LNCaP clone FGC (cell line): ENCODE data around the gene SPTSSB.

Source experiments
- DNase-seq: peaks from one replicate; pipeline ENCODE4 v3.0.0-alpha.2; 2011; ENCODE audit warnings: low read depth
- H3K4me3 ChIP-seq: 2 replicates; pipeline ENCODE4 v1.5.1; 2011; ENCODE audit warnings: mild to moderate bottlenecking, low read depth, low read length, control low read depth
- TF ChIP-seq, protein P1 (sequence below): IDR thresholded peaks from 2 replicates; pipeline ENCODE4 v1.5.1; 2012; ENCODE audit warnings: mild to moderate bottlenecking; ENCODE audit not compliant: control insufficient read depth, insufficient read depth; ENCODE audit errors: extremely low read depth

SPTSSB gene

DNA sequence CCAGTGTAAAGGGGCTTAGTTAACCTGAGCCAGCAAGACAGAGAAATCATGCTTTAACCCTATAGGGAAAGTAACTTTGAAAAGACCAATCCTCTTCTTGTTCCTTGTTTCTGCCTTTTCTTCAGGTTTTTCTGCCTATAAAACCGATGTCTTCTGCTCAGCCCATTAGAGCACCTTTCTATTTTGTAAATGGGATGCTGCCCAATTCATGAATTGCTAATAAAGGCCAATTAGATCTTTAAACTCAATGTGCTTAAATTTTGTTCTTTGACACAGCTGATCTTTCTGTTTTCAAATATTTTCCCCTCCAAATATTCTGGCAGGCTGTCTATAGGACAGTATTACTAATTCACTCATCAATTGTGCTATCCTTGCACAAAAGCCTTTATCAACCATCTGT lies 33.8 kb upstream of the SPTSSB start:
- TF ChIP-seq, protein P1, sequence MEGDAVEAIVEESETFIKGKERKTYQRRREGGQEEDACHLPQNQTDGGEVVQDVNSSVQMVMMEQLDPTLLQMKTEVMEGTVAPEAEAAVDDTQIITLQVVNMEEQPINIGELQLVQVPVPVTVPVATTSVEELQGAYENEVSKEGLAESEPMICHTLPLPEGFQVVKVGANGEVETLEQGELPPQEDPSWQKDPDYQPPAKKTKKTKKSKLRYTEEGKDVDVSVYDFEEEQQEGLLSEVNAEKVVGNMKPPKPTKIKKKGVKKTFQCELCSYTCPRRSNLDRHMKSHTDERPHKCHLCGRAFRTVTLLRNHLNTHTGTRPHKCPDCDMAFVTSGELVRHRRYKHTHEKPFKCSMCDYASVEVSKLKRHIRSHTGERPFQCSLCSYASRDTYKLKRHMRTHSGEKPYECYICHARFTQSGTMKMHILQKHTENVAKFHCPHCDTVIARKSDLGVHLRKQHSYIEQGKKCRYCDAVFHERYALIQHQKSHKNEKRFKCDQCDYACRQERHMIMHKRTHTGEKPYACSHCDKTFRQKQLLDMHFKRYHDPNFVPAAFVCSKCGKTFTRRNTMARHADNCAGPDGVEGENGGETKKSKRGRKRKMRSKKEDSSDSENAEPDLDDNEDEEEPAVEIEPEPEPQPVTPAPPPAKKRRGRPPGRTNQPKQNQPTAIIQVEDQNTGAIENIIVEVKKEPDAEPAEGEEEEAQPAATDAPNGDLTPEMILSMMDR, result no peak
- no peak for DNase-seq
- no peak overlapping the region for H3K4me3 ChIP-seq

DNA sequence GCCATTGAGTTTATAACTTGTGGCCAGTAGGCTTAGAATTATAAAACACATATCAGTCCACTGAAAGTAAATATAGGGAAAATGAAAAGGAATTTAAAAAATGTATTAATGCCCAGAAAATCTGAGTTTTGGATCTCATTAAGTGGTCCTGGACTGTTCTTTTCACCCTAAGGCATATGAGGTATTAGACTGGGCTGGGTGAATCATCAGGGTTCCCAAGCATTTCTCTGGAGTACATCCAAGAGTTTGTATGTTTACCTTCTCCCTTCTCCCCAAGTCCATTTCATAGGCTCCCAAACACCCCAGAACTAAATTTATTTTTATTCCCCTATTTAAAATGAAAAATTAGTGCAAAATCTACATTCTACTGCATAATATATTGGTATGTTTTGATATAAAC lies 31.9 kb upstream of the SPTSSB start:
- TF ChIP-seq, protein P1, result no peak
- no peak for DNase-seq
- H3K4me3 ChIP-seq, result no peak overlapping the region

DNA sequence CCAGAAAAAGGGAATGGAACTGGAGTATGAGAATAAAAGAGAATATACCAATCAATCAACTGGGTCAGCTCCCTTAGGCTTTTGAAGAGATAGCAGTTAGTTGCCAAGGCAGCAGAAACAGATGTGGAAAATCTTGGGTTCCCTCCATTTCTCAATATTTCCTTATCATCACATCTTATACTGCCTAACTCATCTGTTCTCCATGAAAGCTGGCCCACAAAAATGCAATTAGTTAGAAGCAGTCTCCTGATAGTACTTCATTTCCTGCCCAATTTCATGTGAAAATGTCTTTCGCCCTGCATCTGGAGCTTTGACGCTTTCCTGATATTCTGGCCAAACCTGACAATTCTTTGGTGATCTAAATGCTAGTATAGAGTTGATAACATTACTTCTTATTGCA lies 30.1 kb upstream of the SPTSSB start:
- DNase-seq, result no peak
- no peak overlapping the region for H3K4me3 ChIP-seq

DNA sequence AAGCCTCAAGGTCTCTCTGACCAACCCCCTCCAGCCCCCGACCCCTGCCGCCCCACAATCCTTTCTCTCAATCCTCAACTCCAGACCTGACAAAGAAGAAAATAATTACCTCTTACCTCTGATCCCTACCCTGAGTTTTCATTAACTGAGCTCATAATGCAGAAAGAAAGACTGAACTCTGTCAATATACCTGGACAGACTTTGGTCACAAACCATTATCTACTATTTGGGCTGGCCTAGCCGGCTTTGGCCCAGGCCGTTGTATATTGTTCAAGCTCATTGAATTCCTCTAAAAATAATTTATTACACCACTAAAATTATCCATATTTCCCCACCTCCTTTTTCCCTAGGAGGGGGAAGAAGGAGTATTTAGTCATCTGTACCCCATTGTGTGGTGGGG lies 29.3 kb upstream of the SPTSSB start:
- no peak for DNase-seq
- TF ChIP-seq, protein P1, result no peak
- no peak overlapping the region for H3K4me3 ChIP-seq

More for the DNA sequence above, 30.1 kb upstream of the SPTSSB start:
- TF ChIP-seq, protein P1, result no peak

DNA sequence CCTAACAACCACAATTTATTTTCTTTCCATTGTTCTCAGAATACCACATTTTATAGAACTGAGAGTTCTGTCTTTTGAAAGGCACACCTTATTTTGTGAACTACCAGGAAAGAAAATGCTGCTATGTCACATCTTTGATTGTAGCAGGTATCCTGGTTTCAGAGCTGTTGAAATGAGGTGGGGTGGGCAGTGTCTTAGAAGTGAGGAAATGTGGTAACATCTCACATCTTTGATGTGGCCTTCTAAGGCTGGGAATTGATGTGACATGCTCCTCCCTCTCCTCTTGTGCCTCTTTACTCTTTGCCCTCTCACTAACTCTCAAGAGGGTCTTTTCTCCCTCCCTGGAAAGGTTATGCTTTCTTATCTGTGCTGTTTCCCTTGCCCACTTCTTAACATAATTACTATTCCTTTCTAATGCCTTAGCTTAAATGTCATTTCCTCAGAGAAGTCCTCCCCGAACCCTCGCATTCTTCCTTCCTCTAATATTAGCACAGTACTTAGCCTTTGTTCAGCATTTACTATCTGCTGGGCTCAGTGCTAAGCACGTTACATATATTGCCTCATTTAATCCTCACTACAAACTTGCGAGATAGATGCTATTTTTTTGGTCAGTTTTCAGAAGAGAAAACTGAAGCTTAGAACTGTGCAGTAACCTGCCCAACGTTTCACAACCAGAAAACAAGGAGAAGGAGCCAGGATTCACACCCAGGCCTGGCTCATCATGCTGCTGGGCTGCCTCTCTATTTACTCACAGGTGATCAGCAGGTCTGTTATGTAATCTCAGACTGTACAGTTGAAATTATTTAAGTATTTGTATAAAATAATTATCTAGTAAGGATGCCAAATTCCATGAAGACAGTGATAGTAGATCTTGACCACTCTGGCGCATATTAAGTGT lies 24.0 kb upstream of the SPTSSB start:
- H3K4me3 ChIP-seq, result no peak overlapping the region
- TF ChIP-seq, protein P1, result no peak
- DNase-seq, result peak; percentile 83

DNA sequence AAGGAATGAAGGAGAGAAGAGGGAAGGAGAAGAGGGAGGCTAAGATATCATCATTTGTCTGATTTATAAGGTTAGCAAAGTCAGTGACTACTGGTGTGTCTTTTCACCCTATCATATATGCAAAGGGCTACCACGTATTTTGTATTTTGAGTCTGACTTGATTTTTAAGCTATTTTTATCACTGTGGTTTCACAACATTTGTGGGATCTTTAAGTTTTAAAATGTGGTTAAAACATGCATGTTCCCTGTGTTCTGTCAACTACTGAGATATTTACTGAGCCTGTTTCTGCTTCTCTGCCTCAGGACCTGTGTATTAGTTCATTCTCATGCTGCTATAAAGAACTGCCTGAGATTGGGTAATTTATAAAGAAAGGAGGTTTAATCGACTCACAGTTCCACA lies 22.5 kb upstream of the SPTSSB start:
- DNase-seq, result no peak
- no peak overlapping the region for H3K4me3 ChIP-seq
- TF ChIP-seq, protein P1, result no peak

DNA sequence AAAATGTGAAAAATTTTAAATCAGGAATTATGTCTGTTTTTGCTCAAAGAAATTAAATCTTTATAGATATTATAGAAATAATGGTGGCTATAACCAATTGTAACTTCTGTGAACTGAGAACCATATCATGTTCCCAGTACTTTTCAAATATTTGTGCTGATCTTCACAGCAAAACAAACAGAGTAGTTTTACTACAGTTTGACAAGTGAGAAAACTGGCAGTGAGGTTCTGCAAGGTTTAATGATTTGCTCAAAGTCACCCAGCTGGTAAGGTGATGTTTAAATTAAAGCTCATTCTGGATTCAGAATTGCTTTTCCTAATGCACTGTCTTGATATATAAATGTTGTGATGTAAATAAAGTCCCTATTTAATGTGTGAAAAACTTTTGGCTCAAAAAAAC lies 22.0 kb upstream of the SPTSSB start:
- no peak overlapping the region for H3K4me3 ChIP-seq
- DNase-seq, result peak; percentile 83
- TF ChIP-seq, protein P1, result no peak
